Mucosa of rectum (tissue), 2 donors: ENCODE data around the gene TMEM260.

Source experiments
- H3K27ac ChIP-seq, 2 donors: one replicate each; pipeline ENCODE4 v1.7.0; 2013; ENCODE audit warnings: inconsistent platforms in 2 of 2, low read depth in 2 of 2, low read length in 2 of 2
- H3K27me3 ChIP-seq, 2 donors: one replicate each; pipeline ENCODE4 v1.7.0; 2013; ENCODE audit warnings: low read length in 2 of 2; ENCODE audit not compliant: control insufficient read depth in 2 of 2, insufficient read depth in 2 of 2
- H3K36me3 ChIP-seq, 2 donors: one replicate each; pipeline ENCODE4 v1.7.0; 2013; ENCODE audit warnings: low read length in 2 of 2; ENCODE audit not compliant: control insufficient read depth in 2 of 2, insufficient read depth in 2 of 2
- H3K4me1 ChIP-seq, 2 donors: one replicate each; pipeline ENCODE4 v1.7.0; 2013; ENCODE audit warnings: low read length in 2 of 2, mild to moderate bottlenecking in 1 of 2; ENCODE audit not compliant: control insufficient read depth in 2 of 2, insufficient read depth in 2 of 2
- H3K4me3 ChIP-seq, 2 donors: one replicate each; pipeline ENCODE4 v1.7.0; 2013; ENCODE audit warnings: low read length in 2 of 2
- H3K9ac ChIP-seq, 2 donors: one replicate each; pipeline ENCODE4 v1.7.0; 2013; ENCODE audit warnings: low read length in 2 of 2, low read depth in 1 of 2, mild to moderate bottlenecking in 1 of 2
- H3K9me3 ChIP-seq, 2 donors: one replicate each; pipeline ENCODE4 v1.7.0; 2013; ENCODE audit warnings: low read length in 2 of 2; ENCODE audit not compliant: control insufficient read depth in 2 of 2
- donor health status: healthy.
- donor health status: Normal muscosa, but diverticular disease.

The TMEM260 gene

GRCh38 chr14:56648508-56649301 is 69.1 kb downstream of the TMEM260 start:
- Histone ChIP-seq H3K4me1 (no peaks in the 10 kb centered on the region), H3K9me3 (no peaks in the 10 kb centered on the region), H3K27ac (no peak overlapping the region), H3K36me3 (peaks cover 3 to 9% of the 10 kb centered on the region in 2 donors), H3K9ac (no peak overlapping the region), H3K4me3 (no peak overlapping the region), H3K27me3 (no peaks in the 10 kb centered on the region)

DNA sequence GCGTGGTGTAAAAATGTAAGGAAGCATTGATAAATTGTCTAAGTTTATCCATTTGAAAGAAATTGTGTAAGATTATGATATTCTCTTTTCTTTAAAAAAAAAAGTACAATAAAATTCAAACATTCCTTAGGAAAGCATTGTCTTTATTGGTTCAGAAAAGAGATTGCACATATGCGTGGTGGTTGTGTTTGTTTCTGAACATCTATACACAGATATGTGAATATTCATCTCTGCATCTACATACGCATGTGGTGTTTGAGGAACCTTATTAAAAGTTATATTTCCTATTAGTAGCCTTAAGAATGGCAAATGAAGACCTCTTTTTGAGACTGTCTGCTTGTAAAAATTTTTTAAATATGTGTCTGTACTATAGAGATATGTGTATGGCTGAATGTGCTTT is 69.8 kb downstream of the TMEM260 start:
- Histone ChIP-seq H3K9ac (no peak overlapping the region), H3K27me3 (no peaks in the 10 kb centered on the region), H3K27ac (no peak overlapping the region)

DNA sequence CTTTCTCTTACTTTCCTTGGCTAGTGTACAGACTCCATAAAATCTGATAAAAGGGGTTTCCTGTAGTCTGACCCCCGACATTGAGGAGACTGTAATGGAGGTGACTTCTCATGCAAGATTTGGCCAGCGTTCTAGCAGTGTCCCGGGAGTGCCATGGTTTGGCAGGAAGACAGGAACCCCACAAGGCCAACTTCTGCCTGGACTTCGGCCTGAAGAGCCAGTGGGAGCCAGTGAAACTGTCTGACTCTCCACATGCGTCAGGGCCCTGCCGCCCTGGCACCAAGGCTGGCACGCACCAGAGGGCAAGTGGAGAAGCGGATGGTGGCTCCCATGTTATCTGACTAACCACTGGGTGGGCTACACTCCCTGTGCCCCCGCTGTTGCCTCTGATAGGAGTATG is 70.5 kb downstream of the TMEM260 start:
- Histone ChIP-seq H3K36me3 (peaks cover 3 to 9% of the 10 kb centered on the region in 2 donors), H3K27ac (no peak overlapping the region), H3K9me3 (no peaks in the 10 kb centered on the region), H3K9ac (no peak overlapping the region), H3K27me3 (no peaks in the 10 kb centered on the region), H3K4me1 (no peaks in the 10 kb centered on the region), H3K4me3 (no peak overlapping the region)

More for the DNA sequence above, 69.8 kb downstream of the TMEM260 start:
- Histone ChIP-seq H3K4me3 (no peak overlapping the region), H3K4me1 (no peaks in the 10 kb centered on the region), H3K36me3 (peaks cover 3 to 9% of the 10 kb centered on the region in 2 donors), H3K9me3 (no peaks in the 10 kb centered on the region)

GRCh38 chr14:56650979-56651378 is 71.4 kb downstream of the TMEM260 start:
- H3K9ac ChIP-seq: no peak overlapping the region
- peaks cover 3 to 9% of the 10 kb centered on the region in 2 donors for H3K36me3 ChIP-seq
- no peak overlapping the region for H3K27ac ChIP-seq
- H3K4me1 ChIP-seq: no peaks in the 10 kb centered on the region
- H3K4me3 ChIP-seq: no peak overlapping the region
- no peaks in the 10 kb centered on the region for H3K9me3 ChIP-seq
- H3K27me3 ChIP-seq: no peaks in the 10 kb centered on the region

DNA sequence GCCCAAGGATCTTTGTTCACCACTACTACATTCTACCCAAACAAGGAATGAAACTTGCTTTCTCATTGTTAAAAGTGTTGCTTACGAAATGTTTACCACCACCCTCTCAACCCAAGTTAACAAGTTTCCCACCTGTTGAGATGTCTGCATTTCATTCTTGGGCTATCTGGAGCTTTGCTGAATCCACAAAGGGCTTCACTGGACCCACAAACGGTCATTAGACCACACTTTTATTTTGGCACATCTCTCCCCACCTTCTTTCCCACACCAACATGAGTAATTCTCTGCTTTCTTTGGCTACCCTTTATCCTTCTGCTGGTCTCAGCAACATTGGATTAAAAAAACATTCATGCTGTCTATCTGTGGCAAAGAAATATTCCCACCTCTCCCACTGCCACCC is 78.0 kb downstream of the TMEM260 start:
- no peaks in the 10 kb centered on the region for H3K27me3 ChIP-seq
- no peak overlapping the region for H3K4me3 ChIP-seq
- H3K36me3 ChIP-seq: no peaks in the 10 kb centered on the region
- H3K9ac ChIP-seq: no peak overlapping the region
- no peaks in the 10 kb centered on the region for H3K4me1 ChIP-seq
- no peaks in the 10 kb centered on the region for H3K9me3 ChIP-seq
- H3K27ac ChIP-seq: no peak overlapping the region

GRCh38 chr14:56659378-56659777 is 79.8 kb downstream of the TMEM260 start:
- no peaks in the 10 kb centered on the region for H3K4me1 ChIP-seq
- H3K36me3 ChIP-seq: no peaks in the 10 kb centered on the region
- no peak overlapping the region for H3K4me3 ChIP-seq
- H3K27ac ChIP-seq: no peak overlapping the region
- no peak overlapping the region for H3K9ac ChIP-seq
- no peaks in the 10 kb centered on the region for H3K9me3 ChIP-seq
- no peaks in the 10 kb centered on the region for H3K27me3 ChIP-seq

- Histone ChIP-seq H3K27ac (no peak overlapping the region), H3K9me3 (no peaks in the 10 kb centered on the region), H3K27me3 (no peaks in the 10 kb centered on the region), H3K9ac (no peak overlapping the region), H3K4me1 (no peaks in the 10 kb centered on the region), H3K36me3 (no peaks in the 10 kb centered on the region), H3K4me3 (no peak overlapping the region)
Observed at GRCh38 chr14:56659964-56660551, 80.5 kb downstream of the TMEM260 start.

GRCh38 chr14:56660677-56661389 is 81.2 kb downstream of the TMEM260 start:
- Histone ChIP-seq H3K4me3 (no peak overlapping the region), H3K9me3 (no peaks in the 10 kb centered on the region), H3K27me3 (no peaks in the 10 kb centered on the region), H3K36me3 (no peaks in the 10 kb centered on the region), H3K27ac (no peak overlapping the region), H3K9ac (no peak overlapping the region), H3K4me1 (no peaks in the 10 kb centered on the region)

DNA sequence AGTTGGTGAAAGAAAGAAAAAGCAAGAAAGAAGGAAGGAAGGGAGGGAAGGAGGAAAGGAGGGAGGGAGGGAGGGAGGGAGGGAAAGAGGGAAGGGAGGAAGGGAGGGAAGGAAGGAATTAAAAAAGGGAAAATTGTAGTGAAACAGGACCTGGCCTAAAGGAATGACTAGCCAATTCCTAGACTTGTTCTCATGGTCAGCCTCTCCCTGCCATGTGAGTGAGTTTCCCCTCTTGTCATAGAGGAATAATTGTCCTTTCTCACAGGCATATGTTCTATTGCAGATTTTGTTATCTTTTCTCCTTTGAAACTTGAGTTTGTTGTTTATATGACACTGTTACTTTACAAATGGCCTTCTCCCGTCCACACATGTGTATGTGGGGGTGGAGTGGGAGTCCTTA is 81.9 kb downstream of the TMEM260 start:
- H3K27ac ChIP-seq: no peak overlapping the region
- no peaks in the 10 kb centered on the region for H3K9me3 ChIP-seq
- H3K4me1 ChIP-seq: no peaks in the 10 kb centered on the region
- H3K9ac ChIP-seq: no peak overlapping the region
- no peak overlapping the region for H3K4me3 ChIP-seq
- H3K27me3 ChIP-seq: no peaks in the 10 kb centered on the region
- H3K36me3 ChIP-seq: no peaks in the 10 kb centered on the region

DNA sequence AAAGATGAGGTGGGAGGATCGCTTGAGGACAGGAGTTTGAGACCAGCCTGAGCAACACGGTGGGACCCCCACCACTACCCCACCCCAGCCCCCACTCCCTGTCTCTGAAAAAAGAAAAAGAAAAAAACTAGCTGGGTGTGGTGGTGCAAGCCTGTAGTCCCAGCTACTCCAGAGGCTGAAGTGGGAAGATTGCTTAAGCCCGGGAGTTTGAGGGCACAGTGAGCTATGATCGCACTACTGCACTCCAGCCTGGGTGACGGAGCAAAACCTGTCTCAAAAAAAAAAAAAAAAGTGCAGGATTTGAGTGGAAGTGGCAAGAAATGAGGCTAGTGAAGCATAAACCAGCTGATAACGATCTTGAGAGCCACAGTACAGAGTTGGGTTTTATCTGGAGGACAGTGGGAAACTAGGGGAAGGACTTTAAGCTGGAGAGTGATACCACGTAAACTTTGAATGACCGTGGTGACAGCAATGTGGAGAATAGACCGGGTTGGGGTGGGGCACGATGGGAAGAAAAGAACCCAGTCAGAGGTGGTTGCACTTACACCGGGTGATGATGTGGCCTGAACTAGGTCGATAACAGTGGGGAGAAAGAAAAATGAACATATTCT is 85.3 kb downstream of the TMEM260 start:
- Histone ChIP-seq H3K4me3 (no peak overlapping the region), H3K4me1 (no peaks in the 10 kb centered on the region), H3K27ac (no peak overlapping the region), H3K36me3 (no peaks in the 10 kb centered on the region), H3K9ac (no peak overlapping the region), H3K27me3 (no peaks in the 10 kb centered on the region), H3K9me3 (no peaks in the 10 kb centered on the region)
